ENCODE measurements around the gene CUTA.
"Not testable (repeated sequence)": the region's sequence is repeated elsewhere in the genome, so short reads cannot be mapped to it uniquely, and the experiment has no call there.

The CUTA gene

DNA sequence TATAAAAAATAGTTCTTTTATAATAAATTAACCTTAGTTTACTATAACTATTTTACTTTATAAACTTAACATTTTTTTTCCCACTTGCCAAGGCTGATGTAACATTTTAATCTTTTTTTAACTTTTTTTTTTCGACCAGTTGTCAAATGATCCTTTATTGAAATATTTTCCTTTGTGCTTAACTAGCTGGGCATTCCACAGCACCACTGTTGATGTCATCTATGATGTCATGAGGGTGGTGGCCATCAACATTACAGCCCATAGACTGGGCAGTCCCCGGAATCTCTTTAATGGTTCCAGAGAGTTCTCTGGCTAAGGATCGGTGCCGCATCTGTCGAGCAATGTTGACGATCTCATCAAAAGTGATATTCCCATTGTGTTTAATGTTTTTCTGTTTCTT is 18.0 kb downstream of the CUTA start:
- H3K27ac ChIP-seq (ENCODE audit: low read depth, low read length); H3K4me3 ChIP-seq (ENCODE audit: low read depth, low read length); H3K4me1 ChIP-seq (ENCODE audit: control insufficient read depth, insufficient read depth, low read length, unreplicated experiment); H3K36me3 ChIP-seq (ENCODE audit: insufficient read depth, low read length); H3K27me3 ChIP-seq (ENCODE audit: insufficient read depth, low read length); H2AFZ ChIP-seq (ENCODE audit: low read length, unreplicated experiment): not testable (repeated sequence)
- peaks cover 34% of the 10 kb centered on the region for H3K79me2 ChIP-seq (ENCODE audit: control insufficient read depth, insufficient read depth, low read length, unreplicated experiment)

DNA sequence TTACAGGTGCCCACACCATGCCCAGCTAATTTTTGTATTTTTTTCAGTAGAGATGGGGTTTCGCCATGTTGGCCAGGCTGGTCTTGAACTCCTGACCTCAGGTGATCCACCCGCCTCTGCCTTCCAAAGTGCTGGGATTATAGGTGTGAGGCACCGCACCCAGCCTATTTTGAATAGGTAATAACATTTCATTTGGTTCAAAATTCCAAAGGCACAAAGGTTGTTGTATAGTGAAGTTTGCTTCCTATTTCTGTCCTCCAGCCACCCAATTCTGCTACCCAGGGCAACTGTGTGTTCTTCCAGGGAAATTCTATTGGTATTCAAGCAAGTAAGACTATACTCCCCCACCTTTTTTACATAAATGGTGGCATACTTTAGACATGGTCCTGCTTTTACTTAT is 19.3 kb downstream of the CUTA start:
- H3K27me3 ChIP-seq (ENCODE audit: insufficient read depth, low read length); H3K27ac ChIP-seq (ENCODE audit: low read depth, low read length); H3K36me3 ChIP-seq (ENCODE audit: insufficient read depth, low read length); H3K4me3 ChIP-seq (ENCODE audit: low read depth, low read length); H2AFZ ChIP-seq (ENCODE audit: low read length, unreplicated experiment): not testable (repeated sequence)
- peaks cover 47% of the 10 kb centered on the region for H3K79me2 ChIP-seq (ENCODE audit: control insufficient read depth, insufficient read depth, low read length, unreplicated experiment)
- peaks cover 14% of the 10 kb centered on the region for H3K4me1 ChIP-seq (ENCODE audit: control insufficient read depth, insufficient read depth, low read length, unreplicated experiment)

DNA sequence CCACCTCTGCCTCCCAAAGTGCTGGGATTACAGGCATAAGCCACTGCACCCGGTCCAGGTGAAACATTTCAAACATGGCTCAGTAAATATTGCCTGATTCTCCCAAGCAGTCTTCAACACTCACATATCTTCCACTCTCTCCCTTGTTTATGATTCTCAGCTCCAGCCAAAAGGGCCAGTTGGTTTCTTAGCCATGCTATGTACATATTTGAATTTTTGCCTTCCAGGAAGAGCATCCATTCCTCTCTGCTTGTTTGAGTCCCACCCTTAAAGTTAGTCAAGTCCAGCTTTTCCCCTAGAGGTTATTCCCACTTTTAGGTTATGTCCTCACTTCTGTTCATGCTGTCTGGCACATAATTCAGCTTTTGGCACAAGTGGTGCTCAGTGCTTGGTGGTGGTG is 20.4 kb downstream of the CUTA start:
- peaks cover 58% of the 10 kb centered on the region for H3K79me2 ChIP-seq (ENCODE audit: control insufficient read depth, insufficient read depth, low read length, unreplicated experiment)
- H3K27me3 ChIP-seq (ENCODE audit: insufficient read depth, low read length) = no peaks in the 10 kb centered on the region
- no peak overlapping the region for H3K27ac ChIP-seq (ENCODE audit: low read depth, low read length)
- H3K4me1 ChIP-seq (ENCODE audit: control insufficient read depth, insufficient read depth, low read length, unreplicated experiment) = peaks cover 23% of the 10 kb centered on the region
- no peak overlapping the region for H2AFZ ChIP-seq (ENCODE audit: low read length, unreplicated experiment)
- H3K4me3 ChIP-seq (ENCODE audit: low read depth, low read length) = no peak overlapping the region
- H3K36me3 ChIP-seq (ENCODE audit: insufficient read depth, low read length) = peaks cover 4% of the 10 kb centered on the region; the same call in 1 of the 2 replicates

DNA sequence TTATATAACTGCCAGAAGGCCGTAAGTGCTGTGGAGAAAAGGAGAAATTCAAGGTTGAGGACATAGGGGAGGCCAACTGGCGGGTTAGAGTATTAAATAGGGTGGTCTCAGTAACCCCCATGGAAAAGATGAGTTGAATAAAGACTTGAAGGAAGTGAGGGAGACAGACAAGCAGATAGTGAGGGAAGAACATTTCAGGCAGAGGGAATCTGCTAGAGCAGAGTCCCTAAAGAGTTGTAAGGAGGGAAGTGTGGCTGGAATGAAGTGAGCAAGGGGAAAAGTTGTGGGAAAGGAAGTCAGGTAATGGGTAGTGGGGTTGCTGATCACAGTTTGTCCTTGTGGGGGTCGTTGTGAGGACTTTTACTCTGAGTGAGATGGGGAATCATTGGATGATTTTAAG is 24.9 kb downstream of the CUTA start:
- Histone ChIP-seq H3K79me2 (ENCODE audit: control insufficient read depth, insufficient read depth, low read length, unreplicated experiment) (peaks cover 57% of the 10 kb centered on the region), H2AFZ (ENCODE audit: low read length, unreplicated experiment) (peak overlapping the region; percentile 33), H3K4me1 (ENCODE audit: control insufficient read depth, insufficient read depth, low read length, unreplicated experiment) (peaks cover 30% of the 10 kb centered on the region), H3K27ac (ENCODE audit: low read depth, low read length) (peak overlapping the region; percentile 87), H3K36me3 (ENCODE audit: insufficient read depth, low read length) (no peaks in the 10 kb centered on the region), H3K27me3 (ENCODE audit: insufficient read depth, low read length) (no peaks in the 10 kb centered on the region), H3K4me3 (ENCODE audit: low read depth, low read length) (peak overlapping the region; percentile 94)

DNA sequence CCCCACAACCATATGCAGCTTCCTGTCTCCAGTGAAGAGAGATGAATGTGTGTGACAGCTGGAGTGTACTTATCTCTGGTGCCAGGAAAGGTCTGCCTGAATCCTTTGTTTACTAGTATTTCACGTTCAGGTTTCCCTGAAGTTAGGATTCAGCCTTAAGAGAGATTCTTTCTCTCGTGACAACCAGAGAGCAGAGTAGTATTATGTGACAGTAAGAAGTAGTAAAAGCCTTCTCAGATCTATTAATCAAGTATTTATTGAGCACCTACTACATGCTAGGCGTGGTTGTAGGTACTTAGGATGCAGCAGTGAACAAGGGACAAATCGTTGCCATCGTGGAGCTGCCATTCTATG is 25.3 kb downstream of the CUTA start:
- Histone ChIP-seq H2AFZ (ENCODE audit: low read length, unreplicated experiment) (peak overlapping the region; percentile 33), H3K27me3 (ENCODE audit: insufficient read depth, low read length) (no peaks in the 10 kb centered on the region), H3K4me3 (ENCODE audit: low read depth, low read length) (peak overlapping the region; percentile 94), H3K4me1 (ENCODE audit: control insufficient read depth, insufficient read depth, low read length, unreplicated experiment) (peaks cover 30% of the 10 kb centered on the region), H3K79me2 (ENCODE audit: control insufficient read depth, insufficient read depth, low read length, unreplicated experiment) (peaks cover 53% of the 10 kb centered on the region), H3K27ac (ENCODE audit: low read depth, low read length) (peak overlapping the region; percentile 87), H3K36me3 (ENCODE audit: insufficient read depth, low read length) (no peaks in the 10 kb centered on the region)

DNA sequence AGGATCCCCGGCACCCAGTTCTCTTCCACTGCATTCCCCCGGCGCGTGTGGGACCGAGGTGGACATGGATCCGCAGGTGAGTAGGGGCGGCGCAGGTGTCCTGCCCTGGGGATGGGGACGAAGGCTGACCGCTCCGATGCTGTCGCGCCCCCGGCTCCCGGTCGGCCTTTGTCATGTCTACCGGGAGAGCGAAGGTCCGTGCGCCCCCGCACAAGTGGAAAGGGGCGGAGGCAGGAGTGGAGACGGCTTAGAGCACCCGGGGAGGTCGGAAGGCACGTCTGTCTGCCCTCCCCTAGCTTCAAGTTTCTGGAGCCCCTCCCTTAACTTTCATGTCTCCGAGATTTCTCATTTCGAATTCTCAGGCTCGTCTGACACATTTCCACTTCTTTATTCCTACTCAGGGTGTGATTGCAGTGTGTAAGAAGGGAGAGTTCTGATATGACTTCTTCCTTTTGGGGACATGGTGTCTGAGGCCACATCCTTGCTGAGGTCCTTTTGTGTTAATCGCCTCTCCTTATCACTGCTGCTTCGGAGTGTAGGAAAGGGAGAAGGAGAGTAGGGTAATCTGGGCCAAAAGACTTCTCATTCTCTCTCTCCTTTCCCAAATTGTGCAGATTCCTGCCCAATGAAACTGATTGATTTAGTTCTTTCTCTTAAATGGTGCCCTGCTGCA is 25.8 kb downstream of the CUTA start:
- peaks cover 50% of the 10 kb centered on the region for H3K79me2 ChIP-seq (ENCODE audit: control insufficient read depth, insufficient read depth, low read length, unreplicated experiment)
- H3K27ac ChIP-seq (ENCODE audit: low read depth, low read length) = peak overlapping the region; percentile 87
- peak overlapping the region; percentile 94 for H3K4me3 ChIP-seq (ENCODE audit: low read depth, low read length)
- H2AFZ ChIP-seq (ENCODE audit: low read length, unreplicated experiment) = peak overlapping the region; percentile 33
- no peaks in the 10 kb centered on the region for H3K27me3 ChIP-seq (ENCODE audit: insufficient read depth, low read length)
- peaks cover 30% of the 10 kb centered on the region for H3K4me1 ChIP-seq (ENCODE audit: control insufficient read depth, insufficient read depth, low read length, unreplicated experiment)
- no peaks in the 10 kb centered on the region for H3K36me3 ChIP-seq (ENCODE audit: insufficient read depth, low read length)

DNA sequence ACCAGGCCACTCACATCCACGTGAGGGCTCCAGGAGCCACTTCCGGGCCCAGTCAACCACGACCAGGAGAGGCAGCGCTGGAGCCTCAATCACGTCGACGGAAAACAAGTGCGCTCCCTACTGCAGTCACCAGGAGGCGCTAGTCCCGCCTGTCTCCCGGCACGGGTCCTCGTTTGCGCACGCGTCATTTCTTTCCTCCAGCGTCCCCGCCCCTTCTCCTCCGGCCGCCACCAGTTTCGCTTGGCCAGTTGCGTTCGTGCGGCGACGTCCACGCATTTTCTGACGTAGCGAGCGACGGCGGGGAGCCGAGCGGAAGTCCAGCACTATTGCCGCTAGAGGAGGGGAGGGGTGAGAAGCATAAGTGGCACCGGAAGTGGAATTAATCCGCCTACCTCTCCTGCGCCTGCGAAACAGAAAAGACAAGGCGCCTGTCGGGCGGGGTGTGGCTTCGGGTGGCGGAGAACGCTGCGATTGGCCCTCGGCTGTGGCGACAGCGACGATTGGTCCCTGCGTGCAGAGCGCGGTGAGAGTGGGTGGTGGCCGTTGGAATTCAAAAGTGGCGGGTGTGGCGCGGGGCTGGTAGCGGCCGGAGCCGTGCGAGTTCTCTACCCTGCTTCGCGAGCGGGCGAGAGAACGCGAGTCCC is 26.5 kb downstream of the CUTA start, which contains the start of gene KIFC1:
Gene KIFC1, plus strand, starts transcription at position 546 of the 644 bp plus-strand sequence. CDS start 163 bp downstream, outside the sequence.
- Histone ChIP-seq H3K79me2 (ENCODE audit: control insufficient read depth, insufficient read depth, low read length, unreplicated experiment) (peaks cover 45% of the 10 kb centered on the region), H2AFZ (ENCODE audit: low read length, unreplicated experiment) (peak within 1 kb of the TSS; percentile 85), H3K36me3 (ENCODE audit: insufficient read depth, low read length) (no peaks in the 10 kb centered on the region), H3K27ac (ENCODE audit: low read depth, low read length) (peak within 1 kb of the TSS; percentile 87), H3K27me3 (ENCODE audit: insufficient read depth, low read length) (no peaks in the 10 kb centered on the region), H3K4me3 (ENCODE audit: low read depth, low read length) (peak within 1 kb of the TSS; percentile 94), H3K4me1 (ENCODE audit: control insufficient read depth, insufficient read depth, low read length, unreplicated experiment) (peaks cover 30% of the 10 kb centered on the region)

DNA sequence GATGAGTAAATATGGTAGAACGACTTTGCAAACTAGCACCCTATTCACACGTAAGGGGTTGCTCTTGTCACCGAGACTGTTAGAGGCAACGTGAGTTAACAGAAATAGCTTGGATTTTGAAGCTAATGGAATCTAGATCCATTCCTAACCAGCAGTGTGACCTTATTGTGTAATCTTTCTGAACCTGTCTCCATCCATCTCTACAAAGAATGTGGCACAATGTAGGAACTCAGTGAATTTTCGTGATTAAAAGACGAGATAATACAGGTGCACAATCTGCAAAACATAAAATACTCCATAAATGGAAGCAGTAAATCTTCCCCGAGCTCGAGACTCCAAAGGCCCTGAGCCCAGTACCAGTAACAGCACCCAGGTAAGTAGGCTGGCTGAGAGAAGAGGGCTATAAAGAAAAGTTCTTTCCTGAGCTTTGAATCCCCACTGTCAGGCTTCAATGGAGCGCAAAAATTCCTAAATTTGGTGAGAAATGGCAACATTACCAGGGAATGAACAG is 27.1 kb downstream of the CUTA start:
- Histone ChIP-seq H3K4me1 (ENCODE audit: control insufficient read depth, insufficient read depth, low read length, unreplicated experiment) (peaks cover 30% of the 10 kb centered on the region), H2AFZ (ENCODE audit: low read length, unreplicated experiment) (peak overlapping the region; percentile 85), H3K36me3 (ENCODE audit: insufficient read depth, low read length) (no peaks in the 10 kb centered on the region), H3K79me2 (ENCODE audit: control insufficient read depth, insufficient read depth, low read length, unreplicated experiment) (peaks cover 39% of the 10 kb centered on the region), H3K4me3 (ENCODE audit: low read depth, low read length) (peak overlapping the region; percentile 59), H3K27me3 (ENCODE audit: insufficient read depth, low read length) (no peaks in the 10 kb centered on the region), H3K27ac (ENCODE audit: low read depth, low read length) (peak overlapping the region; percentile 85)

DNA sequence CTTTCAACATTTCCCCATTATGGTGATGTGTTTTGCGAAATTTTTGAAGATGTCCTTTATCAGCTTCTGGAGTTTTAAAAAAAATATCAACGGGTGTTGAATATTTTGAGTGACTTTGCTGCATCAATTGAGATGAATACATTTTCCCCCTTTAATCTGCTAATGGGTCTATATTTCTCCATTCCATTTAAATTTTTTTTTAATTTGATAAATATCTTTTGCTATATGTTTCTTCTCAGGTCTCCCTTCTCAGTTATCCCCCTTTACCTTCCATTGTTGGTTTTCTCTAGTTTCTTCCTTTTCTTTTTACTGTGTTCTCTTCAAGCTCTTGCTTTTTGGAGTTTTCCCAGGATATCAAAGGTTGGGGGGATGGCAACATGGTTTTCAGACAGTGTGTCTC is 27.7 kb downstream of the CUTA start:
- Histone ChIP-seq H3K27me3 (ENCODE audit: insufficient read depth, low read length) (no peaks in the 10 kb centered on the region), H3K4me3 (ENCODE audit: low read depth, low read length) (no peak overlapping the region), H3K27ac (ENCODE audit: low read depth, low read length) (no peak overlapping the region), H3K4me1 (ENCODE audit: control insufficient read depth, insufficient read depth, low read length, unreplicated experiment) (peaks cover 24% of the 10 kb centered on the region), H3K36me3 (ENCODE audit: insufficient read depth, low read length) (no peaks in the 10 kb centered on the region), H3K79me2 (ENCODE audit: control insufficient read depth, insufficient read depth, low read length, unreplicated experiment) (peaks cover 33% of the 10 kb centered on the region), H2AFZ (ENCODE audit: low read length, unreplicated experiment) (no peak overlapping the region)

DNA sequence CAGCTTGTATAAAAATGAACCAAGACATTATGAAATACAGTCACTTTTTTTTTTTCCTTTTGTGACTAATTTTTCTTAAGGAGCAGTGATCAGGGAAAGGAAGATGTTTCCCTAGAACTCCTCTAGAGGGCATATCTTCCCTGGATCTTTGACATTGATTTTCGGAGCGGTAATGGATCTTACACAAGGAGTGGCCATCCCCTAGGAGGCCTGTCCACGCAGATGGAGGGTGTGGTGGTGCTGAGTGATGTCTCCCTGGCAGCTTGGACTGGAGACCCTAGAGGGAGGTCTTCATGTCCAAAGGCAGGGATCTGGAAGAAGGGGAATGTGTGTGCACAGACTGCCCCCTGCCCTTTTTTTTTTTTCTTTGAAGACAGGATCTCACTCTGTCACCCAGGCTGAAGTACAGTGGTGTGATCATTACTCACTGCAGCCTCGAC is 33.3 kb downstream of the CUTA start:
- Histone ChIP-seq H3K4me3 (ENCODE audit: low read depth, low read length) (no peak overlapping the region), H3K36me3 (ENCODE audit: insufficient read depth, low read length) (no peaks in the 10 kb centered on the region), H3K27me3 (ENCODE audit: insufficient read depth, low read length) (no peaks in the 10 kb centered on the region), H2AFZ (ENCODE audit: low read length, unreplicated experiment) (no peak overlapping the region), H3K79me2 (ENCODE audit: control insufficient read depth, insufficient read depth, low read length, unreplicated experiment) (no peaks in the 10 kb centered on the region), H3K4me1 (ENCODE audit: control insufficient read depth, insufficient read depth, low read length, unreplicated experiment) (peaks cover 4% of the 10 kb centered on the region), H3K27ac (ENCODE audit: low read depth, low read length) (no peak overlapping the region)
